HG03135 (cell line): ENCODE measurements around the gene AADACL4.

Experiments used
- ATAC-seq: cut with Tn5 transposase; IDR thresholded peaks from one replicate; pipeline ENCODE4 v1.9.1; 2021; ENCODE audit warnings: mild to moderate bottlenecking, moderate library complexity; ENCODE audit not compliant: unreplicated experiment

AADACL4 gene

DNA sequence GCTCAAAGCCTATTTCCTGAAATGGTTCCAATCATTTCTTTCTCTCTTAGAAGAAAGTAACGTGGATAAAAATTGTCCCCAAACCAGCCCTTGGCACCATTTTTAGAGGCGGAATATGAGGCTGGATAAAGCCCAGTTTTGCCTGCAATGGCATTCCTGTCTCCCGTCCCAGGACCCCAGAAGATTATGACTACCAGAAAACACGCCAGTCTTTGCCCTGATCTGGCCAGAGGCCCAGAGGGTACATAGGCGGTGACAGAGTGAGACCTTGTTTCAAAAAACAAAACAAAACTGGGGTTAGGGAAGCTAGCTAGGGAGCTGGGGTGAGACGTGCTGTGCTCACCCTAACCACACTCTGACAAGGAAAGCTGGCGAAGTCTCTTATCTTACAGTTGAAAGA lies at the start of gene AADACL4:
TSS of gene AADACL4 (plus strand) at position 301 of the 400 bp plus-strand sequence. CDS start 462 bp downstream, outside the sequence.
- ATAC-seq = no peak

DNA sequence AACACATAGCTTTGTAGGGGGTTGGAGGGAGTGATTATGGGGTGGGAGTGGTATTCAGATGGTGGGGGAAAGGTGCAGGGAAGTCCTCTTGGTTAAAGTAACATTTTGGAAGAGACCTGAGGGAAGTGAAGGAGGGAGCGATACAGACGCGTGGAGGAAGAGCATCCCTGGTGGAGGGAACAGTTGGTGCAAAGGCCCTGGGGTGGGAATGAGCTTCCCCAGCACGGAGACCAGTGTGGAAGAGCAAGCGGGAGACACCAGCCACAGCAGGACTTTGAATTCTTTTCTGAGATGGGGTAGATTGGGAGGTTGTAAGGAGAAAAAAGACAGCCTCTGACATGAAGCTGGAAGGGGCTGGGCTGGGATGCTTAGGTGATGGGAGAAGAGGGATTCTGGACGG lies 49.4 kb upstream of the AADACL4 start:
- ATAC-seq = no peak

DNA sequence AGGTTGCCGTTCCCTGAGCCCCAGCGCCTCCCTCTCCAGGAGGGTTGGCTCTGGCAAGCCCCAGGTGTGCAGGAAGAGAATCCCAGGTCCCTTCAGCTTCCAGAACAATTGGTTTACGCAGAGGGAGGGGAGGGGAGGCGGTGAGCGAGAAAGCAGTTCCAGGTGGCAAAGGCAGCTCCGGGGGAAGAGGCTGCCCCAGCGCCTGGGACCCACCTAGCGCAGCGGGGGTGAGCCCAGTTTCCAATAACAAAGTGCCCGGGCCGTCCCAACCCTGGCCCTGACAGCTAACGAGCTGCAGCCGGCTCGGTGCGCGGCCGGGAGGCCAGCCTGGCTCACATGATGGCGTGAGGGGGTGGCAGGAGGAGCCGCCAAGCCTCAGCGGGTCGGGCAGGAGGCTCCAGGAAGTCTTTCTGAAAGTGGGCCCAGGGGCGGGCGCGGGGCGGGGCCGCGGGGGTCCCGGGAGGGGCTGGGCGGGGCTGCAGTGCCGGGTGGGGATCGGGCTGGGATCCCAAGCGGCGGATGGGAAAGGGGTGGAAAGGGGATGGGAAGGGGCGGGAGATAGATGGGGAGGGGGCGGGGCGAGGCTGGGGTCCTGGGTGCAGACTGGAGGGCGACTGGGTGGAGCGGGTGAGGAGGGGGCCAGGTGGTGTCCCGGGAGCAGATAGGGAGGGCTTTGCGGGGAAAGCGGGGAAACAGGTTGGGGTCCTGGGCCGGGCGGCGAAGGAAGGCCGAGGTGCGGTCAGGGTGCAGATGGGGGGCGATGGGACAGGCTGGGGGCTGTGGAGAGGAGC lies 48.7 kb upstream of the AADACL4 start:
- no peak for ATAC-seq

DNA sequence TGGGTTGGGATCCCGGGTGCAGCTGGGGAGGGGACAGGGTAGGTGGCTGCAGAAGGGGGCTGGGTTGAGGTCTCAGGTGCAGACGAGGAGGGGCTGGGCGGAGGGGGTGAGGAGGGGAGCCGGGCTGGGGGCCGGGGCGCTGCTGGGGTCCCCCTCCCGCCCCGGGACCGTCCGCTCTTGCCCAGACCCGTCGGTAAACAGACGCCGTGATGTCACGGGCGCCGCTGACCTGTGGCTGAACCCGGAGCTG lies 48.2 kb upstream of the AADACL4 start:
- no peak for ATAC-seq

DNA sequence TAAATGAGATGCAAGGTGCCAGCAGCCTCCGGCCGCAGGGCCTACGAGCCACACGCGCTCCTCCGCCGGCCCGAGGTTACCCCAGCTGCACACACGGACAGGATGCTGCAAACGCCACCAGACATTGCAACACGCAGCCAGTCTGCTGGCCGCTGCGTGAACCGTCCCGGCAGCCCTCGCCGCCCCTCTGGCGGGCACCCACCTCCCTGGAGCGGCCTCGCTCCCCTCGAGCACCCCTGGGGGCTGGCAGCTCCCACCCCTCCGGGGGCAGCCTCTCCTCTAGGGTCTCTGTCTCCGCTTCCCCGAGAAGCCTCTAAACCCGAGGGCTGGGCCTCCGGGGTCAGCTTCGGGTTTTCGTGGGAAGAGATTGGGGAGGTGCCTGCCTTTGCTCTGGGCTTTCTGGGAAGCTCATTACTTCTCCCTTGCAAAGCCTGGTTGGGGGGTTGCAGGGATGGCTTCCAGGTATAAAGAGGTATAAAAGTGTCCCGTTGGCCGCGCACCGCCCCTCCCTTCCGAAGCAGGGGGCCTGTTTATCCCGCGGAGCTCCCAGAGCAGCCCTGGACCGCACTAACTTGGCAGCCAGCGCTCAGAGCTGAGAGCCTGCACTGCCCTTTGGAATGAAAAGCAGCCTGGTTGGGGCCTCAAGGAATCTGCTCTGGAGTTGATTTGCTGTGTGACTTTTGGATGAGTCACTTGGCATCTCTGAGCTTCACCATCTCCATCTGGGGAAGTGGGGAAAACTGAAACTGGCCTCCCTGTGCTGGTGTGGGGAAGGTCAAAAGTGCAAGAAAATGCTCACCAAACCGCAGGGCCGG lies 47.7 kb upstream of the AADACL4 start:
- no peak for ATAC-seq

DNA sequence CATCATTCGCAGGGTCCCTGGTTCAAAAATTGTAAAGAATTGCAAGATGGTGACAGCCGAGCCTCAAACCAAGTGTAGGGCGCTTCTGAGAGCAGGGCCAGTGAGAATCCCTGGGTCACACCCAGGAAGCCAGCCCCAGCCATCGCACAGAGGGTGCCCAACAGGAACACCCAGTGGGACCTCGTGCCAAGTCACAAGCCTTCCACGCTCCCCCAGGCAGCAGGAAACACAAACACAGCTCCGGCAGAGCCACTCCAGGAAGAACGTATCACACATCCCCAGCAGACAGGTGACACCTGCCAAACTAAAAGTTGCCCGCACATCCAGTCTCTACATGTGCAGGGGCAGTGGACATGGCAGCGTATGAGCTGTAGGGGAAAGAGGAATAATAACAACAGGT lies 46.1 kb upstream of the AADACL4 start:
- no peak for ATAC-seq

DNA sequence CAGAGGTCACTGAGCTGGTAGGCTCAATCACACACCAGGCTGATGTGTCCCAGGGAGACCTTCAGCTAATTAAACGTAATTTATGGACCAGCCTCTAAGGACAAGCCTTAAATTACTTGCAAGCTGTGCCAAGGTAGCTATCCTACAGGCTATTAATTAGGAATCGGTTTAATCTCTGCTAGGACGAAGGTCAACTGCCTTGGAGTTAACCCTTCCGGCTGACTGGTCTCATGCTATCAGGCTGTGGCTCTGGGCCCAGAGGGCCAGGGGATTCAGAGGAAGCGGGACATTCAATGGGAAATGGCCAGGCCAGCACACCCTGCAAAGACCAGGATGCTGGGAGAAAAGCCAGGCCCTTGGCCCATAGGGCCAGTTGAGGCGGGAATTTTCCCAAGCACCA lies 44.9 kb upstream of the AADACL4 start:
- no peak for ATAC-seq

DNA sequence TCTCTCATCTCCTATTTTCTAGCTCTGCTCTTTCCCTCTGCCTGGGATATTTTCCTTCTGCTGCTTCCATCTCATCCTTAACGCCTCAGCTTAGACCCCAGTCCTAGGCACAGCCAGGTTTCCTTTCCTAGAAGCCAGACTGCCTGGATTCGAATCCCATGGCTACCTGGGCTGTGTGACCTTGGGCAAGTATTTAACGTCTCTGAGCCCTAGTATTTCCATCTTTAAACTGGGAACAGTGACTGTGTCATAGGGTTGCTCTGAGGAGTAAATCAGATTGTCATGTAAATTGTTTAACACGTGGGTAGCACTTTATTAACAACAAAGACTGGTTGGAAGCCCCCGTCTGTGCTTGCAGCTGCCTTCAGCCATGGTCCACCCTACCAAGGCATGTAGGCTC lies 44.2 kb upstream of the AADACL4 start:
- ATAC-seq = no peak

DNA sequence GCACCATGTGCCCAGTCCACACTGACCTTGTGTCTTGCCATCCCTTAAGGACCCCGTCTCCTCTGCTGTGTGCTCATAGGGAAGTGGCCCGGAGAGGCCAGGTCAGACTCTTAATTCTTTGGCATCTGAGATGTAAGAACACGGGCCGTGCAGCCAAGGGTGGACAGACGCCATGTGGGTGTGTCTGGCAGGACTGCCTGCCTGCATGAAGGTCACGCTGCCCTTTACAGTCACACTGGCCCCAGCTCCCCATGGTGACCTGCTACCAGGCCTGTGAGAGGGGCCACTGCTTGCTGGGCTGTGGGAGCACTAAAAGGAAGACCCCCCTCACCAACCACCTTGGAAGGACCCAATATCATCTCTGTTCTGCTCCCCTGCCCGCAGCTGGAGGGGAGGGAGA lies 43.5 kb upstream of the AADACL4 start:
- no peak for ATAC-seq

DNA sequence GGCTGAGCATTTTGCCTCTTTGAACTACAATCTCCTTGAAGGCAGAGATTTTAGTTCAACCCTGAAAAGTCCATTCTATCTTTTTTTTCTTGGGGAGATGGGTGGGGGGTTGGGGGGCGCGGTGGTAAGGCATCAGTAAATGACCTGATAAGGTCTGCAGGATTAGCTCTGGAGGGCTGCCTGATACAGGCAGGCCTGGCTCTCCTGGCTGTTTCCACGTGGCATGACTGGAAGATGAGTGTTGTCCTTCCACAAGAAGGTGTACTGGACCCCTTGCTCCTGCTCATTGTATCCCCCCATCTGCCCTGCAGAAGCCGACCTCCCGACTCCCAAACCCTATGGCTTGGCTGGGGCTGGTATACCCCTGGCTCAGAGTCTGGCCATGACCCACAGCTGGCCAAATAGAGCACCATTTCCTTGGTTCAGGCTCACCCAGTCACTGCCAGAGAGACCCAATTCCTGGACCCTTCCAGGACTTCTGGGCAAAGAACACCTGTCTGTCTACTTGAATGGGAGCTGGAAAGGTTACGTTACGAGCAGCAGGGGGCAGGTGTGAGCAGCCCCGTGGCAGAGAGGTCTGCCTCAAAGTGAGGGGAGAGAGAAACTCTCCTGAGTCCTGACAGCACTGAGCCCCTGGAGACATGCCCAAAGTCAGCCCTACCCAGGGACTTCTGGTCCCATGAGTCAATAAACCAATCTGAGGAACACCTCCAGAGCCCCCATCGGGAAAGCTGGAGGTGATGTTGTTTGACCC lies 42.8 kb upstream of the AADACL4 start:
- no peak for ATAC-seq

DNA sequence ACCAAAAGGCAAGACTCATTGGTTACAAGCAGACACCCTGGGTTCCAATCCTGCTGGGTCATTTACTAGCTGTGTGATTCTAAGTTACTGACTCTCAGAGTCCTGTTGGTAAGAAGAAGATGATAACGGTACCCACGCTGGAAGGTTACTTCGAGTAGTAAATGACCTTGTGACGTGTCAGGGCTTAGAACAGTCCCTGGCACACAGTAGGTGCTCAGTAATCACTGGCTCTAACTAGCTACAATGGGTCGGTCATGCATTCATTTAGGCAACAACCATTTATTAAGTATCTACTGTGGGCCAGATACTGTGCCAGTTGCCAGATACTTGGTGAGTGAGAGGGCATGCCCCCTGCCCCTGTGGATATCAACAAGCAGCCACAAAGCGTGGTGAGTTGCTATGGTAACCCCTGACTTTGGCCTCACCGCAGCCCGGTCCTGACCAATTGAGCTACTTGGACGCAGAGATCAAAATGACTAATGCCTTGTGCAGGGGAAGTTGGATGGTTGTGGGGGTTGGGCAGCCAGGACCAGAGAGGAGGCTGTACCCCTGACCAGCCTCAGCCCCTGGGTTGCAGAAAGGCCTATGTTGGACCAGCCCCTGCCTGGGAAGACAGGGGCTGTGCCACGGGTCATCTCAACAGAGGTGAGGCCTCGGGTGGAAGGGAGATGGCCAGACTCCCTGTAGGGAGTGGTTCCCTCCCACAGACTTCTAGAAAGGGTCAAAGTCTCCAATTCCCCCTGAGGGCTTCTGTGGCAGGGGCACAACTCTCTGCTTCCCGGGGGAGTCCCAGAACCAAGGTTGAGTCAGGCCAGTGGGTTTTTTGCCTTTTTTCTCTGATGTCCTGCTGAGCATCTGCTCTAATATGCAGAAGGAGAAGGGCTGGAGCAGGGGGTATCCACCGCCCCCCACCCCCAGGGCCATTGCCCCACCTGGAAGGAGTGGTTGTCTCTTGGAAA lies 41.9 kb upstream of the AADACL4 start:
- ATAC-seq = no peak

DNA sequence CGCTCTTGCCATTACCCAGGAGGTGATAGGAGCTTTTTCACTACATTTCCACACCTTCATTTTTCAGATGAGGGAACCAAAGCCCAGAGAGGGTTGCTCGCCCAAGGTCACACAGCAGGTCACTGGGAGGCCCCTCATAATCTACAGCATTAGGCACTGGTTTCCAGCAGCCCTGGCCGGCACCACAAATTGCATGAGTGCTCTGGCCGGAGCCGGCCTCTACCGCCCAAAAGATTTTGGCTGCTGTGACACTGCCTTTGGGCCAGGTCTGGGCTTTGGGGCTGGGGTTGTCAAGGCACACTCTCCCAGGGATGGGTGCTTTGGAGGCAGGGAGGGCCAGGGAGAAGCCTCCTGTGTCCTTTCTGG lies 41.2 kb upstream of the AADACL4 start:
- ATAC-seq = no peak

DNA sequence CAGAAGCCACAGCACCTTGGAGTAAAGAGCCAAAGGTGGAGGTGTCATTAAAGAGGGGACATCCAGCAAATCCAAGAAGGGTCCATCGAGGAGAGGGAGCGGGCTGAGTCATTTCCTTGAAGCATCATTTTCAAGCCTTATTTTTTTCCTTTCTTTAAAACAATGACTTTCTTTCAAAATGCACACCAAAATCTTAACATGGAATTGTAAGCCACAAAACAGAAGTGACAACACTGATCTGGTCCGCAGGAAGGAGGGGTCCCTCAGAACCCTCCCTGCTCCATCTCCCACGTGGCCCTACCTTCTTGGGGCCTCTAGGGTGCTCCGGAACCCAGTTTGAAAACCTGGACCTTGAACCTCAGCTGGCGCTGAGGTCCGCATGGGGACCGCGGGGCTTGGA lies 40.7 kb upstream of the AADACL4 start:
- no peak for ATAC-seq

DNA sequence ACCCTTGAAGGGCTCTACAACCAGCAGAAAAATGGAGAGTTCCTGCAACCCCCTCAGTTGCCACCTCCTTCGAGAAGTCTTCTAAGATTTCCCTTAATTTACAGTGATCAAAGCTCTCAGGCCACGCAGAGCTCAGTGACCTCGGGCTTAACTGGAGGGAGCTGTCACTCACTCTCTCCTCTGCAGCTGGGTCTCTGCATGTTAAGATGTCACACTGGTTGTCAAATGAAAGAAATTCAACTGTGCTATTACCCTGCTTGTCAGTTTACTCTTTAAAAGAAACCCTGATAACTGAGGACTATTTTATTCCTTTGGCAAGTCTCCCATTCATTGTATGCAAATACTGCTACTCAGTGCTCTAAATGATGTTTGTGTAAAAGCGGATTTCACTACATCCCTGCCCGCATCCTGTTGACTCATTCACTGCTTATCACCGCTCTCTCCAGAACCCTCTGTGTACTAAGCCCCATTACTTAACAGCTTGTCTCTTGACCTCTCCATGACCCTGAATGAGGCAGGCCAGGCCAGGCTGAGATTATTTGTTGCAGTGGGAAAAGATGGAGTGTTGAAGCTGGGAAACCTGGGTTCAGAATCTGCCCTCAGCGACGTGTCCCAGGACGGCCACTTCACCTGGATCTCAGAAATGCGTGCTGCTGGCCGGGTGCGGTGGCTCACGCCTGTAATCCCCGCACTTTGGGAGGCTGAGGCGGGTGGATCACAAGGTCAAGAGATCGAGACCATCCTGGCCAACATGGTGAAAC lies 39.6 kb upstream of the AADACL4 start:
- no peak for ATAC-seq

DNA sequence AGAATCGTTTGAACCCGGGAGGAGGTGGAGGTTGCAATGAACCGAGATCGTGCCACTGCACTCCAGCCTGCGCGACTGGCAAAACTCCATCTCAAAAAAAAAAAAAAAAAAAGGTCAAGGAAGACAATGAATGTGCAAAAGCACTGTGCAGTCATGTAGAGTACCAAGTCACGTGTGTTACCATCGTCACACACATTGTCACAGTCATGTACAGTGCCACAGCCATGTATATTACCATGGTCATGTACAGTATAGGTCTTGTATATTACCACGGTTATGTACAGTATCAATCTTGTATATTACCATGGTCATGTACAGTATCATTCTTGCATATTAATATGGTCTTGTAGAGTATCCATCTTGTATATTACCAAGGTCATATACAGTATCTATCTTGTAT lies 38.9 kb upstream of the AADACL4 start:
- ATAC-seq = no peak

DNA sequence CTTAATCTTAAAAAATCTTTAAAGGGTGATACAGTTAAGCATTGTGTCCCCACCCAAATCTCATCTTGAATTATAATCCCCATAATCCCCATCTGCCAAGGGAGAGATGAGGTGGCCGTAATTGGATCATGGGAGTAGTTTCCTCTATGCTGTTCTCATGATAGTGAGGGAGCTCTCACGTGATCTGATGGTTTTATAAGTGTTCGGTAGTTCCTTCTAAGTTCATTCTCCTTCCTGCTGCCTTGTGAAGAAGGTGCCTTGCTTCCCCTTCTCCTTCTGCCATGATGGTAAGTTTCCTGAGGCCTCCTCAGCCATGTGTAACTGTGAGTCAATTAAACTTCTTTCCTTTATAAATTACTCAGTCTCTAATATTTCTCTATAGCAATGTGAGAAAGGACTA lies 36.6 kb upstream of the AADACL4 start:
- ATAC-seq = no peak

DNA sequence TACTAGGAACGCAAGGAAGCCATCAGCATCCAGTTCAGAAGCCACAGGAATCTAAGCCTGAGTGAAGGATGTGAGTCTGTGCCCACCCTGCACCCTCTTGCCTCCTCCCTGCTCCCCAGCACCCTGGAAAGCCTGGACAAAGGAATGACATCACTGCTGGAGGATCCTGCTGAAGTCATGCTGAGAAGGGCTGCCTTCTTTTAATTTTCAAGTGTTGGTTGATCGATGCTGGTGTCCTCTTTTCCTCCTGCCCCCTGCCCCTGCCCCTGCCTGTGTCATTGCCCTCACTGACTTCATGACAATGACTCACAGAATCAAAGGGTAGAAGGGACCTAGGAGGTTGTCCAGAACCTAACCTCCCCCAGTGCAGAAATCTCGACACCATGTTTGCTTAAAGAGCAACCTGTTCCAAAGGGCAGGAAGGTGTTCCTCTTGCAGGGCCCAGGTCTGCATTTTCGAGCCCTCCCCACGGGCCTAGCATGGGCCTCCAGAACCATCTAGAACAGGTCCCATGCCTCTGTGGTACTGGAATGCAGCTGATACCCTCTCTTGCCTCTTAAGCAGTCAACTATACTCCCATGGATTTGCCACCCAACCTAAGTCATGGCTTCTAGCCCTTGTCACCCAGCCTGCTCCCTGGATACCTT lies 35.5 kb upstream of the AADACL4 start:
- no peak for ATAC-seq

DNA sequence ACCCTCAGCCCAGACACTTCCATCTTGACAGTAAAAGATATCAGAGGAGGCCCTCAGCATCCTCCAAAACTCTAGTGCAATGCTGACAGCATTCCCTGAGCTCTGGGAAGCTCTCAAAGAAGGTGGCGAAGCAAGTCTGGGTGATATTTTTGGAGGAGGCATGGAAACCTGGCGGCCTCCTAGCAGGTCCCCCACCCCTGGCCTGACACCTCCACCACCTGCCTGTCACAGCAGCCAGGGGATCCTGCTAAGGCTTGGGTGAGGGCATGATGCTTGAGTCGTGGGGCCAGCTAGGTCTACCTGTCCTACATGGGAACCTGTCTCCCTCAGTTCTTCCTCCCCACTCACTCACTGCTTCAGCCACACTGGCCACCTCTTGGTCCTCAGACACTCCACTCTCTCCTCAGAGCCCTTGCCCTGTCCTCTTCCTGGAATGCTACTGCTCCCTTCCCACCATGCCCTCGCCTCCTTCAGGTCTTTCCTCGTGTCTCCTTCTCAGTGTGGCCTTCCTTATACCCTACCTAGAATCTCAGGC lies 34.3 kb upstream of the AADACL4 start:
- ATAC-seq = no peak

DNA sequence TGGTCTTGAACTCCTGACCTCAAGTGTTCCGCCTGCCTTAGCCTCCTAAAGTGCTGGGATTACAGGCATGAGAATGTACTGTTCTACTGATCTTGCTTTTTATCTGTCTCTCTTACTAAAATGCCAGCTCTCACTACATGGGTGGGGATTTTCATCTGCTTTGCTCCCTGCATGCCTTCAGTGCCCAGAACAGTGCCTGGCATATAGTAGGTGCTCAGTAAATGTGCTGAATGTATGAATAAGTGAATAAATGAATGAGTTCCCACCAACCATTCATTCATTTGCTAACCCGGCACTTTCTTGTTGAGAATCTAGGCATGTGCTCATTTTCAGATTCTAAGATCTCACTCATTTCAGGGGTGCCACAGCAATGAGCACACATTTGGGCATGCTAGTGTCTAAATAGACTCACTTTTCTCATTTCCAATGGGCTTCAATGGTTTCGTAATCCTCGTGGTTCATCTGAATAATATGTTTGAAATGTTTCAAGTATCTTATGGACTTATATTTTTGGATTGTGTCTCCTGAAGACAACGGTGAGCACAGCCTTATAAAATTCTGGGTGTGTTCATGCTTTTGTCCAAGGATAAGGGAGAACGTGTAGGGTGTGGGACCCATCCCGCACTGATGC lies 33.5 kb upstream of the AADACL4 start:
- no peak for ATAC-seq
